Spleen (tissue), 13 donors: ENCODE measurements around the gene MAN1A2. TPM values are rescaled to one million over a fixed set of nuclear protein-coding genes. Genes with fewer than 3 reads are reported as not detected.

ENCODE experiments used
- DNase-seq: peaks from one replicate; pipeline ENCODE4 v3.0.0-alpha.2; 2020
- H3K27ac ChIP-seq, 8 donors: fragments of 200-600 bp; sonication (generic) in 7 of 8; 1 replicate in 4 of 8; 2 replicates in 4 of 8; pipeline versions ENCODE4 v1.5.0 to v1.8.0; 2016 to 2021; ENCODE audit warnings: inconsistent platforms in 4 of 8, mild to moderate bottlenecking in 4 of 8, moderate library complexity in 1 of 8
- H3K27me3 ChIP-seq, 7 donors: fragments of 200-600 bp; sonication (generic) in 6 of 7; replicated peaks in 1 of 7; 1 replicate in 4 of 7; 2 replicates in 3 of 7; pipeline versions ENCODE4 v1.5.0 to v1.8.0; 2016 to 2021; ENCODE audit warnings: inconsistent platforms in 3 of 7, mild to moderate bottlenecking in 1 of 7
- H3K36me3 ChIP-seq, 6 donors: fragments of 200-600 bp; sonication (generic) in 5 of 6; 1 replicate in 4 of 6; 2 replicates in 2 of 6; pipeline versions ENCODE4 v1.5.0 to v1.8.0; 2016 to 2021; ENCODE audit warnings: inconsistent platforms in 2 of 6
- H3K4me1 ChIP-seq, 6 donors: fragments of 200-600 bp; sonication (generic) in 5 of 6; 1 replicate in 3 of 6; 2 replicates in 3 of 6; pipeline versions ENCODE4 v1.5.0 to v1.8.0; 2016 to 2021; ENCODE audit warnings: inconsistent platforms in 3 of 6
- H3K4me3 ChIP-seq, 8 donors: fragments of 200-600 bp; sonication (generic) in 7 of 8; 1 replicate in 4 of 8; 2 replicates in 4 of 8; pipeline versions ENCODE4 v1.5.0 to v1.8.0; 2016 to 2021; ENCODE audit warnings: inconsistent platforms in 4 of 8, mild to moderate bottlenecking in 4 of 8, moderate library complexity in 2 of 8
- H3K9me3 ChIP-seq, 8 donors: fragments of 200-600 bp; sonication (generic) in 7 of 8; 1 replicate in 4 of 8; 2 replicates in 4 of 8; pipeline versions ENCODE4 v1.5.0 to v1.8.0; 2016 to 2021; ENCODE audit warnings: inconsistent platforms in 4 of 8
- CTCF ChIP-seq, 11 experiments: fragments of 200-600 bp in 7 of 11; fragments of 450-650 bp in 4 of 11; sonication (generic) in 4 of 11; IDR thresholded peaks in 8 of 11; conservative IDR thresholded peaks in 3 of 11; 1 replicate in 7 of 11; 2 replicates in 4 of 11; pipeline versions ENCODE4 v1.4.0 to v1.8.0; 2016 to 2021; ENCODE audit warnings: antibody characterized with exemption in 11 of 11, inconsistent platforms in 4 of 11, mild to moderate bottlenecking in 1 of 11
- POLR2A ChIP-seq, 3 donors: fragments of 450-650 bp; IDR thresholded peaks; one replicate each; pipeline ENCODE4 v1.5.1; 2017; ENCODE audit warnings: antibody characterized with exemption in 3 of 3, mild to moderate bottlenecking in 1 of 3
- POLR2AphosphoS5 ChIP-seq, 3 donors: sonication (generic); formaldehyde crosslinking; IDR thresholded peaks; one replicate each; pipeline ENCODE4 v1.5.1; 2017; ENCODE audit warnings: antibody characterized with exemption in 3 of 3
- WGBS, 5 donors: extraction: QIAGEN DNeasy Blood & Tissue Kit in 3 of 5; methylation state at CpG; one replicate each; pipeline versions ENCODE4 v1.1.5 to v1.1.7; 2013 to 2018; 5-methylcytosine and 5-hydroxymethylcytosine counted together
- intact Hi-C: fragments of 100-400 bp; cut with DNase I; formaldehyde crosslinking; loops from one replicate; pipeline ENCODE4 v1.15.0; 2023; ENCODE audit warnings: low total_unique reads
- long read RNA-seq, 2 donors: transcript quantifications; one replicate each; lab custom pipeline, GENCODE V29; 2026
- polyA plus RNA-seq, 3 donors: library from polyadenylated mRNA; stranded (reverse); fragments of 200-250 nt; gene quantifications; one replicate each; pipeline ENCODE4 v1.2.1, GENCODE V29; 2013
- total RNA-seq, 7 donors: library from RNA; depleted of rRNA in 3 of 7; stranded (reverse); fragments of >200 nt in 3 of 7; fragmentation: NEBNext Ultra II Directional in 4 of 7; extraction: Animal tissue kit (Norgen Biotek cat#: 25700) in 4 of 7; gene quantifications; one replicate each; pipeline versions ENCODE4 v1.1.0 to v1.2.1, GENCODE V29; 2016 to 2021
- donor health status: healthy with polysubstance abuse.
- donor health status: DM: no; HTN: no; CAD: no; lungs with moderate emphysema.
- donor health status: DM: no; HTN: no; CAD: no.
- donor health status: Bipolar disorder and iron deficiency.
- donor health status: healthy.
- donor health status: DM: no; HTN: no; CAD: no.
- donor health status: DM: yes; HTN: yes; CAD: no.

Gene MAN1A2
- total RNA-seq (10 to 100 TPM; 38.3 to 52.4 (median 46.0) TPM), polyA plus RNA-seq (1 to 10 TPM; 4.1 to 5.5 (median 4.8) TPM)
- long read RNA-seq, donor 1, partial matches to known transcripts, result 11 of 11 reads
- long read RNA-seq, donor 1, other reads (novel, unspliced or antisense), result 0 of 11 reads
- long read RNA-seq, donor 2, full-length matches to known transcripts, result 2 of 2 reads
- long read RNA-seq, donor 2, partial matches to known transcripts, result 0 of 2 reads
- long read RNA-seq, donor 2, other reads (novel, unspliced or antisense), result 0 of 2 reads

GRCh38 chr1:117367046-117368025 lies at the start of gene MAN1A2:
TSS of gene MAN1A2 (plus strand) at chr1:117367449. CDS start at chr1:117368184, 735 bp downstream.
- Histone ChIP-seq H3K27me3 (no peaks in the 10 kb centered on the region), H3K4me1 (peaks cover 36 to 79% (median 66%) of the 10 kb centered on the region in 6 donors), H3K4me3 (peak within 1 kb of the TSS; percentile 62 to 96 (median 90)), H3K36me3 (no peaks in the 10 kb centered on the region), H3K27ac (peak within 1 kb of the TSS; percentile 94 to 99 (median 98)), H3K9me3 (no peaks in the 10 kb centered on the region)
- peak; percentile 98 for DNase-seq
- intact Hi-C loops, result loop anchor here (10.0 kb wide), 1 partner anchor 147 kb away; no protein-coding TSS in a partner anchor
- 0 to 1% (median 0%) methylated on average over 33 to 93 of the region's 93 CpGs for WGBS, 5 donors
- TF ChIP-seq POLR2AphosphoS5 (IDR thresholded peaks at IDR 0.05) (peak; percentile 90 to 91 (median 91)), CTCF (IDR thresholded peaks at IDR 0.05 in 8 of 11, conservative IDR thresholded peaks at IDR 0.05 in 3 of 11) (peak in 2 of 11 experiments; percentile 13 to 33), POLR2A (IDR thresholded peaks at IDR 0.05) (peak in 1 of 3 donors; percentile 75)

GRCh38 chr1:117318011-117318410 lies 49.2 kb upstream of the MAN1A2 start:
- Histone ChIP-seq H3K27me3 (no peaks in the 10 kb centered on the region), H3K36me3 (no peaks in the 10 kb centered on the region), H3K4me3 (no peak overlapping the region), H3K9me3 (peaks cover 0 to 3% (median 0%) of the 10 kb centered on the region in 8 donors), H3K4me1 (no peaks in the 10 kb centered on the region), H3K27ac (no peak overlapping the region)
- intact Hi-C loops, result no loop called here
- TF ChIP-seq POLR2A (IDR thresholded peaks at IDR 0.05), result no peak
- no peak for TF ChIP-seq POLR2AphosphoS5 (IDR thresholded peaks at IDR 0.05)
- 88 to 100% (median 94%) methylated on average over 1 of the region's 1 CpG for WGBS, 5 donors
- DNase-seq, result no peak

GRCh38 chr1:117318426-117318825 lies 48.8 kb upstream of the MAN1A2 start:
- Histone ChIP-seq H3K9me3 (peaks cover 0 to 3% (median 0%) of the 10 kb centered on the region in 8 donors), H3K4me3 (no peak overlapping the region), H3K4me1 (no peaks in the 10 kb centered on the region), H3K36me3 (no peaks in the 10 kb centered on the region), H3K27ac (no peak overlapping the region), H3K27me3 (peaks cover 0 to 4% (median 0%) of the 10 kb centered on the region in 7 donors)
- no peak for DNase-seq
- WGBS, 5 donors, result 77 to 91% (median 81%) methylated on average over 3 of the region's 3 CpGs
- intact Hi-C loops, result no loop called here
- TF ChIP-seq POLR2A (IDR thresholded peaks at IDR 0.05) (no peak), CTCF (IDR thresholded peaks at IDR 0.05 in 8 of 11, conservative IDR thresholded peaks at IDR 0.05 in 3 of 11) (no peak), POLR2AphosphoS5 (IDR thresholded peaks at IDR 0.05) (no peak)

GRCh38 chr1:117320515-117320914 lies 46.7 kb upstream of the MAN1A2 start:
- DNase-seq, result no peak
- H3K4me3 ChIP-seq, result no peak overlapping the region
- no peak for TF ChIP-seq POLR2AphosphoS5 (IDR thresholded peaks at IDR 0.05)
- no peak for TF ChIP-seq POLR2A (IDR thresholded peaks at IDR 0.05)
- no peak for TF ChIP-seq CTCF (IDR thresholded peaks at IDR 0.05 in 8 of 11, conservative IDR thresholded peaks at IDR 0.05 in 3 of 11)
- H3K4me1 ChIP-seq, result no peaks in the 10 kb centered on the region
- 89 to 100% (median 97%) methylated on average over 1 of the region's 1 CpG for WGBS, 5 donors
- no peaks in the 10 kb centered on the region for H3K36me3 ChIP-seq
- H3K27me3 ChIP-seq, result peaks cover 0 to 6% (median 0%) of the 10 kb centered on the region in 7 donors
- no peak overlapping the region for H3K27ac ChIP-seq
- intact Hi-C loops, result no loop called here
- H3K9me3 ChIP-seq, result no peaks in the 10 kb centered on the region
